ENCODE data around the gene PAX7.

DNA sequence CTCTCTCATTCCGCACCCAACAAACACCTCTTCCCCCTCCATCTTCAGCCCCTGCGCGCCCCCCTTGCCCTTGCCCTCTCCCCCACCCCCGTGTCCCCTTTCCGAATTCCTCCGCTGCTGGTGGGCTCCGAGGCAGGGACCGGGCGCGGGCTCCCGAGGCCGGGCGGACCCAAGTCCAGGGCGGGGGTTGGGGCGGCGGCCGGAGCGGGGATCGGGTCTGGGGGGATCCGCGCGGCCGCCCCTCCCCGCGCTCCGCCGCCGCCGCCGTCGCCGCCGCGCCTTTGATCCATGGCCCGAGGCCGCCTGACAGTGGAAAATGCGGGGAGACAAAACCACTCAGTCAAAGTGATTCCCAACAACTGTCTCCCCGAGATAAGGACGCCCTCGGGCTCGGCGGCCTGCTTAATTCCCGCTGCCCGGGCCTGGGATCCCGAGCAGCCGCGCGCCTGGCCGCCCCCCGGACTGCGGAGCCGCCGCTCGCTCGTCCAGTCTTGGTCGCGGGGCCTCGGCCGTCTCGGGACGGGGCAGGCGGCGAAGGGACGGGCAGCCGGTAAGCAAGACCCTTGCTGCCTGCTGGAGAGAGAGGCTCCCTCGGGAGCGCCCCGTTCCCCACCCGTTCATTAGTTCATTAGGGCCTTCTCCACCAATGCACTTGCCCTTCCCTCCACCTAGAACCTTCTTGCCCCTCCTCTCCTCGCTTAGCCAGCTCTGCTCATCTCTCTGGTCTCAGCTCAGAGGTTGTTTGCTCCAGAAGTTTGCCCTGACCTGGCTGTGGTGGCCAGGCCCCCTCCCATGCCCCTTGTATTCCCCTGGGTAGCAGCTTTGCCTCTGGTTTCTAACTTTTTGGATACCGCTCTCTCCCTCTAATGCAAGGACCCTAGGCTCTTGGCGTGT, 86.4 kb downstream of the PAX7 start:
- TF ChIP-seq, protein P1, sequence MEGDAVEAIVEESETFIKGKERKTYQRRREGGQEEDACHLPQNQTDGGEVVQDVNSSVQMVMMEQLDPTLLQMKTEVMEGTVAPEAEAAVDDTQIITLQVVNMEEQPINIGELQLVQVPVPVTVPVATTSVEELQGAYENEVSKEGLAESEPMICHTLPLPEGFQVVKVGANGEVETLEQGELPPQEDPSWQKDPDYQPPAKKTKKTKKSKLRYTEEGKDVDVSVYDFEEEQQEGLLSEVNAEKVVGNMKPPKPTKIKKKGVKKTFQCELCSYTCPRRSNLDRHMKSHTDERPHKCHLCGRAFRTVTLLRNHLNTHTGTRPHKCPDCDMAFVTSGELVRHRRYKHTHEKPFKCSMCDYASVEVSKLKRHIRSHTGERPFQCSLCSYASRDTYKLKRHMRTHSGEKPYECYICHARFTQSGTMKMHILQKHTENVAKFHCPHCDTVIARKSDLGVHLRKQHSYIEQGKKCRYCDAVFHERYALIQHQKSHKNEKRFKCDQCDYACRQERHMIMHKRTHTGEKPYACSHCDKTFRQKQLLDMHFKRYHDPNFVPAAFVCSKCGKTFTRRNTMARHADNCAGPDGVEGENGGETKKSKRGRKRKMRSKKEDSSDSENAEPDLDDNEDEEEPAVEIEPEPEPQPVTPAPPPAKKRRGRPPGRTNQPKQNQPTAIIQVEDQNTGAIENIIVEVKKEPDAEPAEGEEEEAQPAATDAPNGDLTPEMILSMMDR (IDR thresholded peaks at IDR 0.05), result no peak
- TF ChIP-seq POLR2A (IDR thresholded peaks at IDR 0.05), result no peak

All from uterus (tissue), 2 donors.